IPS-18c (cell line): ENCODE results near the gene GPR25.
"Not testable (repeated sequence)": the region's sequence is repeated elsewhere in the genome, so short reads cannot be mapped to it uniquely, and the experiment has no call there.

Experiments
- H3K4me3 ChIP-seq: 2 replicates; pipeline ENCODE4 v1.7.0; 2013; ENCODE audit warnings: low read depth, mild to moderate bottlenecking, low read length, moderate library complexity; ENCODE audit not compliant: insufficient read depth
- H3K9me3 ChIP-seq: one replicate; pipeline ENCODE4 v1.6.1; 2013; ENCODE audit warnings: mild to moderate bottlenecking, low read length, moderate library complexity; ENCODE audit not compliant: control insufficient read depth, insufficient read depth

Gene GPR25

GRCh38 chr1:200901350-200901749, 28.6 kb downstream of the GPR25 start:
- H3K9me3 ChIP-seq = no peaks in the 10 kb centered on the region
- H3K4me3 ChIP-seq = no peak overlapping the region

DNA sequence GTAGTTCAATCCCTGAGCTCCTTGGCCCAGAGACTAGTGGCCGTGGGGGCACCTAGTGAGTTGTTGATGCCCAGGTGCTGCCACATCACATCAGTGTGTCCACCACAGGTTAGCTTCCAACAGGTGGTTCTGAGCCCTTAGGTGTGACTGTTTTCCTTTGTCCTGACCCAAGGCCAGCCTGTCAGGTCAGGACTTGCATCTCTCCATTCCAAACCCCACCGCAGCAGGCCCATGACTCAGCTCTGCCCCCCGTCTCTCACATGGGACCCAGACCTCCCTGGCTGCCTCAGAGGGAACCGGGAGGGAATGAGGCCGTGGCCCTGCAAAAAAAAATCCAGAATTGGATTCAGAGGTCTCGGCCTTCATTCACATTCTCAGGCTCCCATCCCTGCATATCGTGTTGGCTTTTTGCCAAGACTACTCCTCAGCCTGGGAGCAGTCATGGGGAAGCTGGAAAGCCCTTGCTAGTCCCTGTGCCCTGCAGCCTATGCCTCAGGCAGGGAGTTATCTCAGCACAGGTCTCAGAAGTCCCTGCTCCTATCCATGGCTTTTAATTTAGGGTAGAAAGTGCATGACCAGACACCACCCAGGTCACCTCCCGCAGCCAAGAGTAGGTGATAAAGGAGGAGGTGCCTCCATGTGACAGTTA, 29.1 kb downstream of the GPR25 start:
- Histone ChIP-seq H3K4me3 (no peak overlapping the region), H3K9me3 (no peaks in the 10 kb centered on the region)

- Histone ChIP-seq H3K4me3 (no peak overlapping the region), H3K9me3 (no peaks in the 10 kb centered on the region)
Measured at GRCh38 chr1:200903793-200904192, 31.0 kb downstream of the GPR25 start.

GRCh38 chr1:200904772-200905171, 32.0 kb downstream of the GPR25 start:
- Histone ChIP-seq H3K4me3 (no peak overlapping the region), H3K9me3 (no peaks in the 10 kb centered on the region)

GRCh38 chr1:200905411-200906052, 32.8 kb downstream of the GPR25 start:
- Histone ChIP-seq H3K4me3 (no peak overlapping the region), H3K9me3 (no peaks in the 10 kb centered on the region)

DNA sequence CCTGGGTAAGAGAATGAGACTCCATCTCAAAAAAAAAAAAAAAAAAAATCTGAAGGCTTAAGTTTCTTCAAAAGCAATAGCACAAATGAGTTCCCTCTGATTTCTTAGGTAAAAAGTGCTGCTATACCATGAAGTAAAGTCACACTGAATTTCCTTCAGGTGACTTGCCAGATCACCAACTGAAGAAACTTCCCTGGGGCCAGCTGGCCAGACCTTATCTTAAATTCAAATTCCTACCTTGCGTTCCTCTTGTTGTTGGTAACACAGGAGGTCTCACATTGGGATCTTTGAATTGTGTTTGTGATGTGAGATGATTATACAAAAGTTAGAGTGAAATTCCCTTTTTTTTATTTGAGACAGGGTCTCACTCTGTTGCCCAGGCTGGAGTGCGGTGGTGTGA, 33.7 kb downstream of the GPR25 start:
- H3K4me3 ChIP-seq = no peak overlapping the region
- no peaks in the 10 kb centered on the region for H3K9me3 ChIP-seq

- no peaks in the 10 kb centered on the region for H3K9me3 ChIP-seq
- H3K4me3 ChIP-seq = no peak overlapping the region
Measured at GRCh38 chr1:200907611-200908097, 34.9 kb downstream of the GPR25 start.

- no peak overlapping the region for H3K4me3 ChIP-seq
- no peaks in the 10 kb centered on the region for H3K9me3 ChIP-seq
Measured at GRCh38 chr1:200908191-200908868, 35.5 kb downstream of the GPR25 start.

DNA sequence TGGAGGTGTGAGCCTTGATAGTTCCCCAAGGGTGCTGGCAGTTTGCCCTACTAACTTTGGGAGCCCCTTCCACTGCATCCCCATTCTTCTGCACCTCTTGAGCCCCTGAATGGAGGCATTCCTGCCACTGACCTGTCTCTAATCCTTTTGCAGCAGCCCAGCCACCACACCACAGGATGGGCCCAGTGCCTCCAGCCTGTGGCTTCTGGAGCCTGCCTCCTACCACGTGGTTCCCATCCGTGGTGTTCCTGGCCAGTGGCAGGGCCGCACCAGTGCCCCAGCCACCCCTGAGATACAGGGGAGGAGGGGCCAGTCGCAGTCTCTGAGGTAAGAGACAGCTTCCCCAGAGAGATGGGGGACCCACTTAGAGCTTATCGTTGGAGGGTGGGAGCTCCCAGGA, 36.3 kb downstream of the GPR25 start:
- Histone ChIP-seq H3K9me3 (no peaks in the 10 kb centered on the region), H3K4me3 (no peak overlapping the region)

DNA sequence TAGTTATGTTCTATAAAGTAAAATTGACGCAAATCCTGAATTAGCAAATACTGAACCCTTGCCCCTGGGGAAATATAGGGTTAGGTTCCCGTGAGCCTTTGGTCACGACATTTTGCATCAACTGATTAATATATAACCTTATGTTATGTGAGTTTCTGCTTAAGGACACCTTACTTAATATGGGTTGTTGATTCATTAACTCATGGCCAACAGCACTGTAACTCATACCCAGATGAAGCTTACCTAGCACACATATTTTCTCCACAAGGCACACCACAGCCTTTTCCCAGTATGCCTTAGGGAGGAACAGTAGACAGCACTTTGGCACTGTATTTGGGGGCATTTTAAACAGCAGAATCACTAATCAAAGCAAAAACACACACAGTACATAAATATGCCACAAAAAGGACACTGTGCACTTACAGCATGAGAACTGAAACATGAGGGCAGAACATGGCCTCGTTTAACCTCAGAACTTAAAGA, 37.0 kb downstream of the GPR25 start:
- Histone ChIP-seq H3K9me3 (no peaks in the 10 kb centered on the region), H3K4me3 (no peak overlapping the region)

GRCh38 chr1:200911361-200911760, 38.6 kb downstream of the GPR25 start:
- Histone ChIP-seq H3K4me3 (no peak overlapping the region), H3K9me3 (no peaks in the 10 kb centered on the region)

DNA sequence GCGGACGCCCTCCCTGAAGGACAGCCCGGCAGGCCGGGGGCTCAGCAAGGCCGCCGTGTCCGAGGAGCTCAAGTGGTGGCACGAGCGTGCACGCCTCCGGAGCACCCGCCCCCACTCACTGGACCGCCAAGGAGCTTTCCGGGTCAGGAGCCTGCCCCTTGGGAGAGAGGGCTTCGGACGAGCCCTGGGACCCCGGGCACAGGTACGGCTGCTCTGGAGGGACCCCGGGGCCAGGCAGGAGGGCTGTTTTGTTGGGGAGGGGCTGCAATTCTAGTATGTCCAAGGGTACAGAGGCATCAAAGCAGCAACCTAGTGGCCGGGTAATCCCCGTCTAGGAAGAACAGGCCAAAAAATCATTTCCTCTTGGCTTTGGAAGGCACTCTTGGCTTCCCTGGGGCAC, 39.2 kb downstream of the GPR25 start:
- not testable (repeated sequence) for H3K9me3 ChIP-seq, H3K4me3 ChIP-seq

GRCh38 chr1:200912737-200913407, 40.1 kb downstream of the GPR25 start:
- H3K4me3 ChIP-seq = no peak overlapping the region
- H3K9me3 ChIP-seq = no peaks in the 10 kb centered on the region

GRCh38 chr1:200916152-200916551, 43.4 kb downstream of the GPR25 start:
- no peaks in the 10 kb centered on the region for H3K9me3 ChIP-seq
- no peak overlapping the region; the same call in 1 of the 2 replicates for H3K4me3 ChIP-seq

GRCh38 chr1:200916681-200917080, 43.9 kb downstream of the GPR25 start:
- H3K4me3 ChIP-seq = no peak overlapping the region; the same call in 1 of the 2 replicates

GRCh38 chr1:200917291-200917817, 44.6 kb downstream of the GPR25 start:
- H3K4me3 ChIP-seq = no peak overlapping the region
- H3K9me3 ChIP-seq = no peaks in the 10 kb centered on the region

More at GRCh38 chr1:200916681-200917080, 43.9 kb downstream of the GPR25 start:
- H3K9me3 ChIP-seq = no peaks in the 10 kb centered on the region

- no peak overlapping the region for H3K4me3 ChIP-seq
- H3K9me3 ChIP-seq = no peaks in the 10 kb centered on the region
Measured at GRCh38 chr1:200918006-200918405, 45.2 kb downstream of the GPR25 start.
